Left ventricle myocardium inferior (tissue), 1 donor: Measurements from ENCODE around the gene SIVA1. TPM values are rescaled to one million over a fixed set of nuclear protein-coding genes. Genes with fewer than 3 reads are reported as not detected.
"Not testable (repeated sequence)": the region's sequence is repeated elsewhere in the genome, so short reads cannot be mapped to it uniquely, and the experiment has no call there.

Experiments used
- DNase-seq: peaks from one replicate; pipeline ENCODE4 v3.0.0-alpha.2; 2020
- H3K27ac ChIP-seq: fragments of 200-600 bp; replicated peaks from 2 replicates; pipeline ENCODE4 v1.8.0; 2021
- H3K27me3 ChIP-seq: fragments of 200-600 bp; 2 replicates; pipeline ENCODE4 v1.8.0; 2021; ENCODE audit warnings: low read depth
- H3K36me3 ChIP-seq: fragments of 200-600 bp; 2 replicates; pipeline ENCODE4 v1.8.0; 2021
- H3K4me1 ChIP-seq: fragments of 200-600 bp; 2 replicates; pipeline ENCODE4 v1.8.0; 2021
- H3K4me3 ChIP-seq: fragments of 200-600 bp; 2 replicates; pipeline ENCODE4 v1.8.0; 2021; ENCODE audit warnings: mild to moderate bottlenecking, moderate library complexity
- H3K9me3 ChIP-seq: fragments of 200-600 bp; replicated peaks from 2 replicates; pipeline ENCODE4 v1.8.0; 2021
- intact Hi-C: fragments of 100-400 bp; cut with micrococcal nuclease; formaldehyde crosslinking; loops from one replicate; pipeline ENCODE4 v1.11.0; 2022
- total RNA-seq: library from RNA; stranded (reverse); fragmentation: NEBNext Ultra II Directional; extraction: Animal tissue kit (Norgen Biotek cat#: 25700); gene quantifications from one replicate; pipeline ENCODE4 v1.2.1, GENCODE V29; 2021
- TF ChIP-seq, protein P1 (sequence below): fragments of 200-600 bp; IDR thresholded peaks from 2 replicates; pipeline ENCODE4 v1.8.0; 2021; ENCODE audit warnings: antibody characterized with exemption, mild to moderate bottlenecking, borderline replicate concordance
- donor health status: DM: no; HTN: yes; CAD: no; lungs with severe emphysema.

Gene SIVA1
- total RNA-seq, 1 donor from 2014 or later: 55.6 TPM

DNA sequence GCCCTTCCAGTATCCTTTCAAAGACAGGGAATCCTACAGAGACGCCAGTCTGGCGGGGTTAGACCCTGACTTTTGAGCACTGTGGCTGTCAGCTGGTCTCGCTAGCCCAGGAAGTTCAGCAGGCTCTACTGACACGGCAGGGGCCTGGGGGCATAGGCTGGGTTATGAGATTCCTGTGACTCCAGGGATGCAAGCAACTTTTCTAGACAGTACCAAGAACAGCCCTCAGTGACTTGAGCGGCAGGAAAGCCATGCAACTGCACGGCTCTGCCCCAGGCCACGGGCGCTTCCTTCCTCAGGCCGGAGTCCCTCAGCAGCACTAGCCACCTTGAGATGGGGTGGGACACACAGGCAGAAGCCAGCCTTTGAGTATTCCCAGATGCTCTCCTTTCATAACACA, 5.1 kb upstream of the SIVA1 start:
- H3K36me3 ChIP-seq: peaks cover 33% of the 10 kb centered on the region
- peak overlapping the region; percentile 7 for H3K27ac ChIP-seq
- H3K4me1 ChIP-seq: peaks cover 22% of the 10 kb centered on the region
- H3K4me3 ChIP-seq: no peak overlapping the region
- H3K27me3 ChIP-seq: no peaks in the 10 kb centered on the region
- H3K9me3 ChIP-seq: no peaks in the 10 kb centered on the region
- no peak for DNase-seq
- TF ChIP-seq, protein P1, sequence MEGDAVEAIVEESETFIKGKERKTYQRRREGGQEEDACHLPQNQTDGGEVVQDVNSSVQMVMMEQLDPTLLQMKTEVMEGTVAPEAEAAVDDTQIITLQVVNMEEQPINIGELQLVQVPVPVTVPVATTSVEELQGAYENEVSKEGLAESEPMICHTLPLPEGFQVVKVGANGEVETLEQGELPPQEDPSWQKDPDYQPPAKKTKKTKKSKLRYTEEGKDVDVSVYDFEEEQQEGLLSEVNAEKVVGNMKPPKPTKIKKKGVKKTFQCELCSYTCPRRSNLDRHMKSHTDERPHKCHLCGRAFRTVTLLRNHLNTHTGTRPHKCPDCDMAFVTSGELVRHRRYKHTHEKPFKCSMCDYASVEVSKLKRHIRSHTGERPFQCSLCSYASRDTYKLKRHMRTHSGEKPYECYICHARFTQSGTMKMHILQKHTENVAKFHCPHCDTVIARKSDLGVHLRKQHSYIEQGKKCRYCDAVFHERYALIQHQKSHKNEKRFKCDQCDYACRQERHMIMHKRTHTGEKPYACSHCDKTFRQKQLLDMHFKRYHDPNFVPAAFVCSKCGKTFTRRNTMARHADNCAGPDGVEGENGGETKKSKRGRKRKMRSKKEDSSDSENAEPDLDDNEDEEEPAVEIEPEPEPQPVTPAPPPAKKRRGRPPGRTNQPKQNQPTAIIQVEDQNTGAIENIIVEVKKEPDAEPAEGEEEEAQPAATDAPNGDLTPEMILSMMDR: no peak
- intact Hi-C loops: no loop called here

DNA sequence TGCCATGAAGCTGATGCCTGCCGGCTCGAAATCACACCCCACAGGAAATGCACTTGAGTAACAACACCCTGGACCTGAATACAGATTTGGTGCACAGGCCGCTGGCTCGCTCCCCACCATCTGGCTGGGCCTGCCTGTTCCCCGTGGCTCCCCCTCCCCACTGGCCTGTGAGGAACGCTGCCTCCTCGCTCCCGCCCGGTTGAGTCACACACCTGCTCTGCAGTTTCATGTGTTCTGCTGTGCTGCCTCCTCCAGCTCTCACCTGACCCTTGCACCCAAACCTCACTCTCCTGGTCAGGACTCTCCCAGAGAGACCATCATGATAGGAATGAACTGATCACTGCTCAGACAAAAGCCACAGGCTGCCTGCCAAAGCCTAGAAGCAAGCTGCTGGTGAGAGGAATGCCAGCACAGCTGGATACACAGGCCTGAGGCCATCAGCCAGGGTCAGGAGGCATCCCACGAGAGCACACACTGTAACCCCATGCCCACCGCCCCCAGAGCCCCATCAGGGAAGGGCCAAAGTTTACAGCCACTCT, 3.8 kb upstream of the SIVA1 start:
- TF ChIP-seq, protein P1: no peak
- DNase-seq: no peak

DNA sequence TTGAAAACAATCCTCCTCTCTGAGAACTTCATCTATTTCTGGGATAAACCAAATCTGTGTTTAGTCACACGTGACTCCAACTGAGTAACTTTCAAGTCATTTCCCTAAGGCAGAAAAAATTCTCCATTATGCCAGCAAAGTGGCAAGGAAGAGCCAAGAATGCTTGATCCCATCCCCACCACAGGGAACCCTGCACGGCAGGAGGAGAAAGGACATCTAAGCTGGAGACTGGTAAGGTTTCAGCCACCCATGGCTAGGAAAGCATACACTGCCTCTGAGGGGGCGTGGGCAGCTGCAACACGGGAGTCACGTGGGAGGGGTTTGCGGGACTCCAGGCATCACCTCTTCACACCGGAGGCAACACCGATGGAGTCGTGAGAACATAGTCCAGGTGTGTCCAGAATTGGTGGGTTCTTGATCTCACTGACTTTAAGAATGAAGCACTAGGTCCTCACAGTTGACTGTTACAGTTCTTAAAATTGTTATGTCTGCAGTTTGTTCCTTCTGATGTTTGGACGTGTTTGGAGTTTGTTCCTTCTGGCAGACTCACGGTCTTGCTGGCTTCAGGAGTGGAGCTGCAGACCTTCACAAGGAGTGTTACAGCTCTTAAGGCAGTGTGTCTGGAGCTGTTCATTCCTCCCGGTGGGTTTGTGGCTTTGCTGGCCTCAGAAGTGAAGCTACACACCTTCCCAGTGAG, 2.7 kb upstream of the SIVA1 start:
- TF ChIP-seq, protein P1: no peak
- DNase-seq: no peak
- Histone ChIP-seq H3K4me1 (peaks cover 44% of the 10 kb centered on the region), H3K27ac (no peak overlapping the region), H3K36me3 (peaks cover 12% of the 10 kb centered on the region), H3K27me3 (no peaks in the 10 kb centered on the region), H3K4me3 (no peak overlapping the region), H3K9me3 (no peaks in the 10 kb centered on the region)
- intact Hi-C loops: no loop called here

More for the DNA sequence above, 3.8 kb upstream of the SIVA1 start:
- Histone ChIP-seq H3K4me3 (no peak overlapping the region), H3K9me3 (no peaks in the 10 kb centered on the region), H3K36me3 (peaks cover 20% of the 10 kb centered on the region), H3K27me3 (no peaks in the 10 kb centered on the region), H3K4me1 (peaks cover 34% of the 10 kb centered on the region), H3K27ac (peak overlapping the region; percentile 30)
- intact Hi-C loops: no loop called here

DNA sequence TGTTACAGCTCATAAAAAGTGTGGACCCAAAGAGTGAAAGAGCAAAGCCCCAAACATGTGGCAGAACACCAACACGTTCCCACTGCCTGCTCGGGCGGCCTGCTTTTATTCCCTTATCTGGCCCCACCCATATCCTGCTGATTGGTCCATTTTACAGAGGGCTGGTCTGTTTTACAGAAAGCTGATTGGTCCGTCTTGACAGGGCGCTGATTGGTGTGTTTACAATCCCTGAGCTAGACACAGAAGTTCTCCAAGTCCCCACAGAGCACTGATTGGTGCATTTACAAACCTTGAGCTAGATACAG, 2.2 kb upstream of the SIVA1 start:
- Histone ChIP-seq H3K36me3 (peaks cover 13% of the 10 kb centered on the region), H3K4me1 (peaks cover 49% of the 10 kb centered on the region)
- DNase-seq, H3K27me3 ChIP-seq, H3K4me3 ChIP-seq, H3K27ac ChIP-seq, H3K9me3 ChIP-seq, intact Hi-C loops: not testable (repeated sequence)

DNA sequence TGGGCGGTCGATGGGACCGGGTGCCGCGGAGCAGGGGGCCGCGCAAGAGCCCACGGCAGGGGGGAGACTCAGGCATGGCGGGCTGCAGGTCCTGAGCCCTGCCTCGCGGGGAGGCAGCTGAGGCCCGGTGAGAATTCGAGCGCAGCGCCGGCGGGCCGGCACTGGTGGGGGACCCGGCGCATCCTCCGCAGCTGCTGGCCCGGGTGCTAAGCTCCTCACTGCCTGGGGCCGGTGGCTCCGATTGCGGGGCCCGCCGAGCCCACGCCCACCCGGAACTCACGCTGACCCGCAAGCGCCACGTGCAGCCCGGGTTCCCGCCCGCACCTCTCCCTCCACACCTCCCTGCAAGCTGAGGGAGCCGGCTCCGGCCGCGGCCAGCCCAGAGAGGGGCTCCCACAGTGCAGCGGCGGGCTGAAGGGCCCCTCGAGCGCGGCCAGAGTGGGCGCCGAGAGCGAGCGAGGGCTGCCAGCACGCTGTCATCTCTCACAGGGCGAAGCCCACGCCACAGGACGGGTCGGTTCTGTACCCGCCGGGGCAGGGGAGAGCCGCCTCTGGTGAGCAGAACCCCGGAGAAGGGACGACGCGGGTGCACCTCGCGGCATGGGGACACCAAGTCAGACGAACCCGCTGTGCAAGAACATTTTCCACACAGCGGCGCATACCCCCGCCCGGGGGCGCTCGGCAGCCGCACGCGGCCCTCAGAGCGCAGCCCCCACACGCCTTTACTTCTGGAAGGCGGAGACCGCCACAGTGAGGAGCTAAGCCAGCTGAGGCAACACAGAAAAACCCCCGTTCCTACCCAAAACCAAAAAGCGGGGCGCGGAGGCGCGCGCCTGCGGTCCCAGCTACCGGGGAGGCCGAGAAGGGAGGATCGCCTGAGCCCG, 1.2 kb upstream of the SIVA1 start:
- Histone ChIP-seq H3K4me3 (peak overlapping the region; percentile 98), H3K36me3 (peaks cover 16% of the 10 kb centered on the region), H3K27ac (peak overlapping the region; percentile 91), H3K4me1 (peaks cover 44% of the 10 kb centered on the region), H3K27me3 (no peaks in the 10 kb centered on the region), H3K9me3 (no peaks in the 10 kb centered on the region)
- intact Hi-C loops: no loop called here
- DNase-seq: no peak
- TF ChIP-seq, protein P1: no peak

DNA sequence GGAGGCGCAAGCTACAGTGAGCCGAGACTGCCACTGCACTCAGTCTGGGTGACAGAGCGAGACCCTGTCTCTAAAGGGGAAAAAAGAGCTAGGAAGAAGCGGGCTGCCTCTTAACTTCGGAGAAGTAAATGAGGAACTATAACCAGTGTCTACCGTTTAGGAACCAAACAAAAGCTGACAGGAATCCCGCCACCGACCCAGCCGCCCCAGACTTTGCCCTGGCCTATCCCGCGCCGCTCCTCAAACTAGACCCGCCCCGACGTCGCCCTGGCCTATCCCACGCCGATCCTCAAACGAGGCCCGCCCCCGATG, 568 bp upstream of the SIVA1 start:
- intact Hi-C loops: no loop called here
- no peaks in the 10 kb centered on the region for H3K27me3 ChIP-seq
- peak overlapping the region; percentile 91 for H3K27ac ChIP-seq
- TF ChIP-seq, protein P1: no peak
- H3K4me1 ChIP-seq: peaks cover 44% of the 10 kb centered on the region
- DNase-seq: no peak
- peaks cover 21% of the 10 kb centered on the region for H3K36me3 ChIP-seq
- H3K4me3 ChIP-seq: peak overlapping the region; percentile 98
- no peaks in the 10 kb centered on the region for H3K9me3 ChIP-seq
